Transverse colon (tissue), 4 donors: ENCODE measurements around the gene WASF2. TPM values are rescaled to one million over a fixed set of nuclear protein-coding genes. Genes with fewer than 3 reads are reported as not detected.
A peak's percentile ranks its signal among the peaks of the same experiment; 100 is the strongest.

Source experiments
- DNase-seq: peaks from one replicate; pipeline ENCODE4 v3.0.0-alpha.2; 2019
- H3K27ac ChIP-seq, 4 donors: fragments of 200-600 bp; sonication (generic); 2 replicates each; pipeline ENCODE4 v1.5.1; 2016 to 2018; ENCODE audit warnings: inconsistent platforms in 4 of 4
- H3K27me3 ChIP-seq: fragments of 200-600 bp; sonication (generic); 2 replicates; pipeline ENCODE4 v1.5.1; 2017; ENCODE audit warnings: inconsistent platforms
- H3K36me3 ChIP-seq, 4 donors: fragments of 200-600 bp; sonication (generic); 2 replicates each; pipeline ENCODE4 v1.5.1; 2017 to 2019; ENCODE audit warnings: inconsistent platforms in 4 of 4
- H3K4me1 ChIP-seq, 4 donors: fragments of 200-600 bp; sonication (generic); 2 replicates each; pipeline ENCODE4 v1.5.1; 2017 to 2020; ENCODE audit warnings: inconsistent platforms in 4 of 4
- H3K4me3 ChIP-seq, 4 donors: fragments of 200-600 bp; sonication (generic); 1 replicate in 1 of 4; 2 replicates in 3 of 4; pipeline versions ENCODE4 v1.5.1 to v1.6.1; 2017 to 2019; ENCODE audit warnings: inconsistent platforms in 4 of 4
- H3K9me3 ChIP-seq, 2 donors: fragments of 200-600 bp; sonication (generic); 2 replicates each; pipeline ENCODE4 v1.5.1; 2017 to 2019; ENCODE audit warnings: inconsistent platforms in 2 of 2
- EP300 ChIP-seq: sonication (generic); formaldehyde crosslinking; IDR thresholded peaks from one replicate; pipeline ENCODE4 v1.6.1; 2017; ENCODE audit warnings: antibody characterized with exemption, low read depth
- POLR2A ChIP-seq: fragments of 450-650 bp; IDR thresholded peaks from one replicate; pipeline ENCODE4 v1.6.1; 2016; ENCODE audit warnings: antibody characterized with exemption, mild to moderate bottlenecking, moderate library complexity
- POLR2AphosphoS5 ChIP-seq, 3 donors: sonication (generic); formaldehyde crosslinking; IDR thresholded peaks; one replicate each; pipeline ENCODE4 v1.6.1; 2016; ENCODE audit warnings: antibody characterized with exemption in 3 of 3
- WGBS, 2 donors: methylation state at CpG; one replicate each; pipeline ENCODE4 v1.1.5; 2018; ENCODE audit warnings: low coverage in 1 of 2; 5-methylcytosine and 5-hydroxymethylcytosine counted together
- in situ Hi-C, 4 donors: fragments of 200-750 bp; cut with MboI; loops; one replicate each; pipeline versions ENCODE4 v1.15.0 to v1.15.1; 2017; ENCODE audit warnings: low sequenced_read_pairs in 3 of 4, low pct_ligation_motif_present in 1 of 4, low pct_unique_long_range_greater_than_20kb in 1 of 4
- intact Hi-C: fragments of 100-400 bp; cut with DNase I; formaldehyde crosslinking; loops from one replicate; pipeline ENCODE4 v1.15.1; 2023; ENCODE audit warnings: low total_unique reads
- total RNA-seq, 4 donors: library from RNA; depleted of rRNA; stranded (reverse); fragments of >200 nt; gene quantifications; one replicate each; pipeline ENCODE4 v1.1.0, GENCODE V29; 2016
- TF ChIP-seq, protein P1 (sequence below), 5 experiments: fragments of 200-600 bp in 3 of 5; fragments of 450-650 bp in 2 of 5; sonication (generic) in 3 of 5; IDR thresholded peaks; 1 replicate in 2 of 5; 2 replicates in 3 of 5; pipeline ENCODE4 v1.5.1; 2016 to 2017; ENCODE audit warnings: antibody characterized with exemption in 5 of 5, inconsistent platforms in 3 of 5, mild to moderate bottlenecking in 2 of 5, moderate library complexity in 1 of 5

The WASF2 gene
- total RNA-seq, 4 donors from 2014 or later = 34.6 to 114 (median 60.9) TPM

DNA sequence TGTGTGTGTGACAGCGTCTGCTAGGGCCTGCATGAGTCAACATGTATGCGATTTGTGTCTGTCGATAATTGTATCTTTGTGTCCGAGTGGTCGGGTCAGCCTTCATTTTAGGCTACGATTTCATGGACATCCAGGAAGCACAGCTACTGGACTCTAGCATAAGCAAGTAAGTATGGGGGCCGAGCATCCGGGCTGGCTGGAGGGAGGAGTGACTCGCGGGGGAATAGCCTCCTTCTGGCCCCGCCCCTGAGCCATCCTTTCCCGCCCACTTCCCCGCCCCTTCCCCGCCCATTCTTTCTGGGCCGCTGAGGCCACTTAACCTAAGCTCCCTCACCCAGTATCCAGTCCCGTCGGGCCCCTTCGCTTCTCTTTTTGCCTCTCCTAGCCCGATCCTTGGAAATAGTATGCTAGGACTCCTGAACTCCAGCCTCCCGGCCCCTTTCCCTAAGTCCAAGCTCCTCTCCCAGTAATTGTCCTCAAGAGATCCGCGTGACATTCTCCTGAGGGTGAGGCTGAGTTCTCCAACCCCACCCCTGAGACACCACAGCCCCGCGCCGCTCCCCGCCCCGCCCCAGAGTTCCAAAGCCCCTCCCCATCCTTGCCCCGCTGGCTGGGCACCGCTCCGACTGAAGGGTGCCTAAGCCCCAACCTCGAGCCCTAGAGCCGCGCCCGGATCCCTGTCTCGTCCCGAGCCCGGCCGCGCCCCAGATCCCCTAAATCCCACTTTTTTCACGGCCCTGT lies 124.4 kb downstream of the WASF2 start:
- intact Hi-C loops = no loop called here
- DNase-seq = peak; percentile 91

DNA sequence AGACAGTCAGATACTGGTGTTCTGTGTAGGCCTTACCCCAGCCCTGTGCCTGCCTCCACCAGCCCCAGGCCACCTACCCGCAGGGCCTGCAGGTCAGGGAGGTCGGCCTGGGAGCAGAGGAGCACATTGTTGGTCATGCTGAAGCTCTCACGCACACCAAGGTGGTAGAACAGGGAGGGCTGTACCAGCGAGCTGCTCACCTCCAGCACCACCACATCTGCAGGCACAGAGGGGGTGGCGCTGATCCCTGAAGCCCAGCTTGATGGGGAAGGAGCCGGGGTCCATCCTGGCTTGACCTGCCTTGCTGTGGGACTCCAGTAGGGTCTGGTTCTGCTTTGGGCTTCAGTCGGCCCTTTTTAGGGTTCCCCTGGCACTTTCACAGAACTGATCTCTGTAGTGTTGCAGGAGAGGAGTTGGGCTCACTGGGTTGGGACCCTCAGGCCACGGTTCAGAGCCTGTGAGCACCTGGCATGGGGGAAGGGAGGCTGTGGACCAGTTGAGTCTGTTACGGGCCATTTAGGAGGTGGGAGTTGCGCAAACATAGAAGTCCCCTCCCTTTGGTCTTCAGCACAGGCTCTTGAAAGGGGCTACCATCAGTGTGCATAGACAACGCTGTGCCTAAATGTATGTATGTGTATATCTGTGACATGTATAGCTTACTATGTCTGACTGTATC lies 125.1 kb downstream of the WASF2 start:
- in situ Hi-C loops (no loop called here), intact Hi-C loops (no loop called here)
- TF ChIP-seq POLR2A (no peak), EP300 (no peak), POLR2AphosphoS5 (IDR thresholded peaks at IDR 0.05) (no peak)
- TF ChIP-seq, protein P1, sequence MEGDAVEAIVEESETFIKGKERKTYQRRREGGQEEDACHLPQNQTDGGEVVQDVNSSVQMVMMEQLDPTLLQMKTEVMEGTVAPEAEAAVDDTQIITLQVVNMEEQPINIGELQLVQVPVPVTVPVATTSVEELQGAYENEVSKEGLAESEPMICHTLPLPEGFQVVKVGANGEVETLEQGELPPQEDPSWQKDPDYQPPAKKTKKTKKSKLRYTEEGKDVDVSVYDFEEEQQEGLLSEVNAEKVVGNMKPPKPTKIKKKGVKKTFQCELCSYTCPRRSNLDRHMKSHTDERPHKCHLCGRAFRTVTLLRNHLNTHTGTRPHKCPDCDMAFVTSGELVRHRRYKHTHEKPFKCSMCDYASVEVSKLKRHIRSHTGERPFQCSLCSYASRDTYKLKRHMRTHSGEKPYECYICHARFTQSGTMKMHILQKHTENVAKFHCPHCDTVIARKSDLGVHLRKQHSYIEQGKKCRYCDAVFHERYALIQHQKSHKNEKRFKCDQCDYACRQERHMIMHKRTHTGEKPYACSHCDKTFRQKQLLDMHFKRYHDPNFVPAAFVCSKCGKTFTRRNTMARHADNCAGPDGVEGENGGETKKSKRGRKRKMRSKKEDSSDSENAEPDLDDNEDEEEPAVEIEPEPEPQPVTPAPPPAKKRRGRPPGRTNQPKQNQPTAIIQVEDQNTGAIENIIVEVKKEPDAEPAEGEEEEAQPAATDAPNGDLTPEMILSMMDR (IDR thresholded peaks at IDR 0.05) = no peak
- Histone ChIP-seq H3K27me3 (no peaks in the 10 kb centered on the region), H3K4me3 (peak overlapping the region in 3 of 4 donors; percentile 64 to 84 (median 73)), H3K9me3 (no peaks in the 10 kb centered on the region), H3K36me3 (no peaks in the 10 kb centered on the region), H3K4me1 (peaks cover 16 to 41% (median 25%) of the 10 kb centered on the region in 4 donors), H3K27ac (peak overlapping the region; percentile 94 to 99 (median 98))
- 81% methylated on average over 10 of the region's 11 CpGs; no CpG with 5 or more reads in 1 of the 2 donors for WGBS, 2 donors
- no peak for DNase-seq

More for the DNA sequence above, 124.4 kb downstream of the WASF2 start:
- peaks cover 15 to 35% (median 19%) of the 10 kb centered on the region in 4 donors for H3K4me1 ChIP-seq
- in situ Hi-C loops = no loop called here
- no peaks in the 10 kb centered on the region for H3K27me3 ChIP-seq
- peak overlapping the region; percentile 94 to 99 (median 98) for H3K27ac ChIP-seq
- H3K4me3 ChIP-seq = peak overlapping the region; percentile 50 to 84 (median 68)
- WGBS, 2 donors = 6% methylated on average over 39 of the region's 40 CpGs; no CpG with 5 or more reads in 1 of the 2 donors
- H3K36me3 ChIP-seq = no peaks in the 10 kb centered on the region
- no peaks in the 10 kb centered on the region for H3K9me3 ChIP-seq
- TF ChIP-seq EP300 (no peak), POLR2AphosphoS5 (IDR thresholded peaks at IDR 0.05) (peak; percentile 52 to 68 (median 58)), POLR2A (peak; percentile 67)
- TF ChIP-seq, protein P1 (IDR thresholded peaks at IDR 0.05) = no peak

DNA sequence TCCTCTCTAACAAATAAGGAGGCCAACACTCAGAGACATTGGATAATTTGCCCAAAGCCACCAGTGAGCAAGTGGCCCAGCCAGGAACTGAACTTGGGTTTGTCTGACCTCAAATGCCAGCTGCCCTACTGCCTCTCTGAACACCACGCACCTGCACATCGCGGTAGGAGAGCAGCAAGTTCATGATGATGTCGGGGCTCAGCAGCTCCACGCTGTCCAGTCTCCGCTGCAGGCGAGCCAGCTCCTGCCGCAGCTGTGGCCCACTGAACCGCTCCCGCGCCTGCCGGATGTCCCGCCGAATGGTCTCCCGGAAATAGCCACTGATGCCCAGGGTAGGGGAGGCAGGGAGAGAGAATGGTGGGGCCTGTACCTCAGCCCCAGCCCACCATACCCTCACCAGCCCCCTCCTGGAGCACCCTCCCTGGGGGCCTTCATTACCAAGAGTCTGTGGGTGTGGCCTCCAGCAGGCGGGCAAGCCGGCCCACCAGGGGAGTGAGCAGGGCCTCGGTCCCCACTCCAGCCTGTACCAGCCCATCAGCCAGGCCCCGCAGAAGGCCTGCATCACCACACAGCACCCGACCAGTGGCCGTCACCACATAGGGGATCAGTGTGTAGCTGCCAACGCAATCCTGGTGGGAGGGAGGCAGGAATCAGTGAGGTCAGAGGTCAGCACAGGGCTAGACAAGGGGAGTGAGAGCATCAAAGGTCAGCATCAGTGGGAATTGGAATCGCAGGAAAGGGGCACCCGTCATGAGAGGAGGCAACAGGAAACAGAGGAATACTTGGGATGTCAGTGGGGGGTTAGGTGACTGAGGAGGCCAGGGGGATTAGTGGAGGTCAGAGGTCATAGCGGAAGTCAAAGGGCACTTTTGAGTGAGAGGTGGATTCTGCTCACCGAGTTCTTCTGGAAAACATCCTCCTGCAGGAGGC lies 125.9 kb downstream of the WASF2 start:
- no peak for DNase-seq
- no peaks in the 10 kb centered on the region for H3K9me3 ChIP-seq
- no peaks in the 10 kb centered on the region for H3K36me3 ChIP-seq
- H3K27ac ChIP-seq = peak overlapping the region in 2 of 4 donors; percentile 94 to 98
- intact Hi-C loops (no loop called here), in situ Hi-C loops (no loop called here)
- H3K4me3 ChIP-seq = no peak overlapping the region
- no peaks in the 10 kb centered on the region for H3K27me3 ChIP-seq
- TF ChIP-seq EP300 (no peak), POLR2A (no peak), POLR2AphosphoS5 (IDR thresholded peaks at IDR 0.05) (no peak)
- TF ChIP-seq, protein P1 (IDR thresholded peaks at IDR 0.05) = no peak
- WGBS, 2 donors = 73 to 88% methylated on average over 2 to 25 of the region's 26 CpGs
- peaks cover 16 to 37% (median 25%) of the 10 kb centered on the region in 4 donors for H3K4me1 ChIP-seq
